H1 (cell line): ENCODE data around the gene TMEM273. TPM values are rescaled to one million over a fixed set of nuclear protein-coding genes. Genes with fewer than 3 reads are reported as not detected.

ENCODE experiments used
- CTCF ChIA-PET: fragments of 300-600 bp; sonication (Branson Sonifier 250); formaldehyde crosslinking; loops from one replicate; lab custom pipeline; 2021; ENCODE audit not compliant: partially characterized antibody; lab: Charles Lee
- POLR2A ChIA-PET: fragments of 300-600 bp; sonication (Branson Sonifier 250); formaldehyde crosslinking; loops from one replicate; lab custom pipeline; 2021; ENCODE audit warnings: inconsistent platforms; ENCODE audit not compliant: partially characterized antibody; lab: Charles Lee
- DNase-seq, 2 experiments: peaks; one replicate each; pipeline versions ENCODE4 v3.0.0 to v3.0.0-alpha.2; 2010 to 2022; ENCODE audit warnings: low spot score in 2 of 2, low read depth in 1 of 2, mixed read lengths in 1 of 2
- FAIRE-seq: peaks from 2 replicates; lab custom pipeline; 2011; peaks lifted over from hg19 to GRCh38; lab: Jason Lieb, UNC
- H2AFZ ChIP-seq: 2 replicates; pipeline ENCODE4 v1.8.1; 2012; ENCODE audit warnings: low read length, inconsistent platforms
- H2AK5ac ChIP-seq: 2 replicates; pipeline ENCODE4 v1.6.1; 2013; ENCODE audit warnings: low read depth, low read length
- H2BK120ac ChIP-seq: replicated peaks from 2 replicates; pipeline ENCODE3; 2013; ENCODE audit warnings: low read depth, low read length, inconsistent platforms
- H2BK12ac ChIP-seq: 2 replicates; pipeline ENCODE4 v1.6.1; 2013; ENCODE audit warnings: low read depth, low read length
- H2BK15ac ChIP-seq: 2 replicates; pipeline ENCODE4 v1.6.1; 2013; ENCODE audit warnings: low read length
- H2BK20ac ChIP-seq: 2 replicates; pipeline ENCODE4 v1.6.1; 2013; ENCODE audit warnings: low read length
- H2BK5ac ChIP-seq: 2 replicates; pipeline ENCODE4 v1.6.1; 2013; ENCODE audit warnings: low read depth, low read length
- H3K14ac ChIP-seq: 2 replicates; pipeline ENCODE4 v1.6.1; 2013; ENCODE audit warnings: inconsistent platforms; ENCODE audit not compliant: insufficient read length
- H3K18ac ChIP-seq: 2 replicates; pipeline ENCODE4 v1.6.1; 2013; ENCODE audit warnings: low read length; ENCODE audit errors: extremely low read depth
- H3K23ac ChIP-seq: 2 replicates; pipeline ENCODE4 v1.6.1; 2013; ENCODE audit warnings: inconsistent platforms; ENCODE audit not compliant: insufficient read length
- H3K23me2 ChIP-seq: 2 replicates; pipeline ENCODE4 v1.6.1; 2013; ENCODE audit warnings: low read depth, low read length
- H3K27ac ChIP-seq: 2 replicates; pipeline ENCODE4 v1.6.1; 2011; ENCODE audit warnings: low read depth, low read length, inconsistent platforms
- H3K27me3 ChIP-seq, 4 experiments: replicated peaks in 1 of 4; 1 replicate in 1 of 4; 2 replicates in 3 of 4; pipeline versions ENCODE4 v1.6.1 to v1.8.1; 2011 to 2013; ENCODE audit warnings: low read length in 3 of 4, mild to moderate bottlenecking in 3 of 4, inconsistent platforms in 2 of 4, mixed read lengths in 2 of 4, moderate library complexity in 1 of 4; ENCODE audit not compliant: control insufficient read depth in 3 of 4, insufficient read depth in 3 of 4; ENCODE audit errors: extremely low read depth in 1 of 4
- H3K36me3 ChIP-seq, 4 experiments: 2 replicates each; pipeline versions ENCODE4 v1.6.1 to v1.8.1; 2011 to 2013; ENCODE audit warnings: mild to moderate bottlenecking in 4 of 4, low read length in 3 of 4, moderate library complexity in 2 of 4, control low read depth in 1 of 4, inconsistent platforms in 1 of 4; ENCODE audit not compliant: insufficient read depth in 4 of 4, control insufficient read depth in 2 of 4
- H3K4ac ChIP-seq: replicated peaks from 2 replicates; pipeline ENCODE3; 2013; ENCODE audit warnings: low read length, low read depth, mixed read lengths, inconsistent platforms; ENCODE audit not compliant: insufficient read length
- H3K4me1 ChIP-seq, 4 experiments: replicated peaks in 1 of 4; 1 replicate in 1 of 4; 2 replicates in 3 of 4; pipeline versions ENCODE4 v1.6.1 to v1.8.1; 2011 to 2013; ENCODE audit warnings: low read length in 3 of 4, inconsistent platforms in 2 of 4, mixed read lengths in 1 of 4; ENCODE audit not compliant: insufficient read depth in 4 of 4, control insufficient read depth in 3 of 4
- H3K4me2 ChIP-seq, 2 experiments: 2 replicates each; pipeline versions ENCODE4 v1.6.1 to v1.8.1; 2011 to 2013; ENCODE audit warnings: low read depth in 2 of 2, low read length in 2 of 2, control low read depth in 1 of 2, inconsistent platforms in 1 of 2, mild to moderate bottlenecking in 1 of 2; ENCODE audit not compliant: insufficient read depth in 1 of 2
- H3K4me3 ChIP-seq, 4 experiments: fragments of 200-600, 300-600 bp in 1 of 4; sonication (generic), shearing (Covaris generic), sonication (Bioruptor Twin) in 1 of 4; 2 replicates each; pipeline versions ENCODE4 v1.5.1 to v1.8.1; 2011 to 2016; ENCODE audit warnings: low read length in 4 of 4, low read depth in 3 of 4, control low read depth in 2 of 4, inconsistent platforms in 2 of 4, mild to moderate bottlenecking in 2 of 4, mixed read lengths in 1 of 4, moderate library complexity in 1 of 4; ENCODE audit not compliant: insufficient read depth in 2 of 4; ENCODE audit errors: extremely low read depth in 1 of 4
- H3K56ac ChIP-seq: replicated peaks from 2 replicates; pipeline ENCODE3; 2013; ENCODE audit warnings: low read depth, mild to moderate bottlenecking, mixed read lengths, low read length, inconsistent platforms; ENCODE audit not compliant: insufficient read length
- H3K79me1 ChIP-seq: 2 replicates; pipeline ENCODE4 v1.6.1; 2013; ENCODE audit warnings: low read depth, low read length, control low read depth
- H3K79me2 ChIP-seq, 2 experiments: 2 replicates each; pipeline versions ENCODE4 v1.6.1 to v1.8.1; 2012 to 2013; ENCODE audit warnings: low read length in 2 of 2, mild to moderate bottlenecking in 2 of 2, inconsistent platforms in 1 of 2; ENCODE audit not compliant: insufficient read depth in 2 of 2, control insufficient read depth in 1 of 2
- H3K9ac ChIP-seq, 4 experiments: replicated peaks in 1 of 4; 1 replicate in 1 of 4; 2 replicates in 3 of 4; pipeline versions ENCODE4 v1.6.1 to v1.8.1; 2011 to 2013; ENCODE audit warnings: low read depth in 3 of 4, low read length in 3 of 4, control low read depth in 2 of 4, mild to moderate bottlenecking in 2 of 4, moderate library complexity in 2 of 4, inconsistent platforms in 1 of 4; ENCODE audit errors: extremely low read depth in 1 of 4
- H3K9me3 ChIP-seq, 2 experiments: 2 replicates each; pipeline versions ENCODE4 v1.6.1 to v1.8.1; 2012 to 2013; ENCODE audit warnings: mild to moderate bottlenecking in 2 of 2, moderate library complexity in 2 of 2, control low read depth in 1 of 2, inconsistent platforms in 1 of 2, low read depth in 1 of 2, low read length in 1 of 2, mixed read lengths in 1 of 2; ENCODE audit not compliant: insufficient read depth in 2 of 2
- H4K20me1 ChIP-seq, 2 experiments: replicated peaks in 1 of 2; 2 replicates each; pipeline versions ENCODE3 to v1.8.1; 2011 to 2013; ENCODE audit warnings: inconsistent platforms in 2 of 2, low read length in 2 of 2, mild to moderate bottlenecking in 1 of 2; ENCODE audit not compliant: insufficient read depth in 2 of 2, control insufficient read depth in 1 of 2
- H4K5ac ChIP-seq: 2 replicates; pipeline ENCODE4 v1.6.1; 2013; ENCODE audit warnings: low read length, low read depth, mixed read lengths, inconsistent platforms; ENCODE audit not compliant: insufficient read length
- H4K8ac ChIP-seq: 2 replicates; pipeline ENCODE4 v1.8.0; 2013; ENCODE audit warnings: mild to moderate bottlenecking, moderate library complexity, low read length, inconsistent platforms; ENCODE audit not compliant: insufficient read depth; ENCODE audit errors: extremely low read depth
- H4K91ac ChIP-seq: replicated peaks from 2 replicates; pipeline ENCODE3; 2013; ENCODE audit warnings: low read length, mixed read lengths, inconsistent platforms; ENCODE audit not compliant: insufficient read length
- ATF2 ChIP-seq: IDR thresholded peaks from 2 replicates; pipeline ENCODE4 v1.6.1; 2012; ENCODE audit warnings: low read length, inconsistent platforms
- CEBPB ChIP-seq: IDR thresholded peaks from 2 replicates; pipeline ENCODE4 v1.6.1; 2012; ENCODE audit warnings: low read depth, low read length
- E2F6 ChIP-seq: IDR thresholded peaks from 2 replicates; pipeline ENCODE4 v1.6.1; 2012; ENCODE audit warnings: inconsistent platforms
- MAFK ChIP-seq: IDR thresholded peaks from 2 replicates; pipeline ENCODE4 v1.6.1; 2012; ENCODE audit warnings: low read depth, mild to moderate bottlenecking, improper control_type of control experiment, low read length
- RBBP5 ChIP-seq: IDR thresholded peaks from 2 replicates; pipeline ENCODE4 v1.7.1; 2012; ENCODE audit warnings: low read depth, mild to moderate bottlenecking, inconsistent platforms, low read length, moderate library complexity, borderline replicate concordance
- RNF2 ChIP-seq: fragments of 200-900, 300-1000 bp; sonication (generic); IDR thresholded peaks from 2 replicates; pipeline ENCODE4 v1.7.1; 2016; ENCODE audit warnings: borderline replicate concordance, low read depth, mild to moderate bottlenecking, antibody characterized with exemption, low read length; ENCODE audit not compliant: poor library complexity, severe bottlenecking; ENCODE audit errors: missing control alignments
- SIRT6 ChIP-seq: IDR thresholded peaks from one replicate; pipeline ENCODE4 v1.7.1; 2012; ENCODE audit warnings: low read length, inconsistent platforms
- SP1 ChIP-seq: IDR thresholded peaks from 2 replicates; pipeline ENCODE4 v1.6.1; 2011; ENCODE audit warnings: low read depth, low read length
- YY1 ChIP-seq: IDR thresholded peaks from 2 replicates; pipeline ENCODE4 v1.6.1; 2011; ENCODE audit warnings: low read depth, mild to moderate bottlenecking, low read length
- WGBS, 2 experiments: shearing (Covaris generic) in 1 of 2; methylation state at CpG; one replicate each; pipeline versions ENCODE4 v1.1.6 to v1.1.7; 2013 to 2015; ENCODE audit warnings: low lambda C conversion rate in 2 of 2, mixed read lengths in 2 of 2, inconsistent platforms in 1 of 2, low coverage in 1 of 2, missing lambda C conversion rate in 1 of 2; ENCODE audit not compliant: insufficient replicate concordance in 2 of 2, insufficient coverage in 1 of 2, insufficient read length in 1 of 2; ENCODE audit errors: extremely low coverage in 1 of 2, missing lambda C conversion rate in 1 of 2; 5-methylcytosine and 5-hydroxymethylcytosine counted together
- polyA plus RNA-seq, 7 experiments: library from polyadenylated mRNA; depleted of rRNA in 3 of 7; stranded (reverse) in 5 of 7; unstranded in 2 of 7; fragments of >200 nt in 5 of 7; fragments of 200-250 nt in 2 of 7; gene quantifications; 1 replicate in 5 of 7; 2 replicates in 1 of 7; 4 replicates in 1 of 7; pipeline versions ENCODE4 v1.2.1 to v1.2.3, GENCODE V29; 2011 to 2013; ENCODE audit warnings: missing spikeins in 2 of 7, mixed read lengths in 2 of 7
- total RNA-seq: library from RNA; stranded (reverse); fragmentation: NEBNext Ultra II Directional; extraction: Animal tissue kit (Norgen Biotek cat#: 25700); gene quantifications from 2 replicates; pipeline ENCODE4 v1.2.1, GENCODE V29; 2021
- TF ChIP-seq, protein P1 (sequence below): IDR thresholded peaks from 2 replicates; pipeline ENCODE4 v1.6.1; 2012; ENCODE audit warnings: inconsistent platforms

Gene TMEM273
- total and polyA plus RNA-seq, 2 of the 8 experiments (the other 6 are each of a cell fraction or from before 2014, with no cell fraction given), result not detected

DNA sequence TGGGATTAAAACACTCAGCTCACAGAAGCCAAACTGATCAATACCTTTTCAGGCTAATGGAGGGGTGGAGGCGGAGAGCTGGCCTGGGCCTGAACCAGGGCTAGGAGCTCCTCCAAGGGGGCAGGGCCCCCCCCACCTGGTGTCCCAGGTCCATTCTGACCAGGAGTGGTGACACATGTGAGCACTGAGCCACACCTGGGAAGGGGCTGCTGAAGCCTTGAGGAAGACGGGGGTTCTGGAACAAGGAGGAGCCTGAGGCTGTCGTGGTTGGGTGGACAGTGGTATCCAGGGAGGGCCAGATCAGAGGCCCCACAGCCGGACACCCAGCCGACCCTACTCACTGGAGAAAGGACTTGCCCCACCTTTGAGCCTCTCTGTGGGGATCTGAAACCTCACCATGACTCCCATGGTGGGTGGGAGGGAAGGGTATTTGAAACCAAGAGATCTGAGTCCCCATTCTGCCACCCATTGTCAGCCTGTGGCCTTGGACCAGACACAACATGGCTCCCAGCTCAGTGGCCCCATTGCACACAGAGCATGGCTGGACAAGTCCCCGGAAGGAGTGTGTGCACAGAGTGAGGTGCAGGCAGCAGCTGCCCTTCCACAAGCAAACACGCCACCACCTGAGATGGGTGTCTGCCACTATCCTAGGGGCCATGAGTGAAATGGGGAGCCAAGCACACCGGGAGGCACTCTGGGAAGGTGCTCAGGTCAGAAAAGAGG, 12.4 kb downstream of the TMEM273 start:
- Histone ChIP-seq H3K27ac (no peak overlapping the region), H3K36me3 (no peaks in the 10 kb centered on the region), H4K8ac (no peak overlapping the region; the same call in 1 of the 2 replicates), H3K14ac (no peak overlapping the region), H3K4ac (no peak overlapping the region), H3K79me1 (no peaks in the 10 kb centered on the region), H3K23ac (no peak overlapping the region), H2AFZ (no peak overlapping the region; the same call in 1 of the 2 replicates), H3K27me3 (no peaks in the 10 kb centered on the region), H2AK5ac (no peak overlapping the region; the same call in 1 of the 2 replicates), H4K5ac (no peak overlapping the region), H2BK120ac (no peak overlapping the region), H2BK20ac (no peak overlapping the region), H3K23me2 (no peaks in the 10 kb centered on the region), H2BK12ac (no peak overlapping the region), H3K4me1 (no peaks in the 10 kb centered on the region), H3K4me3 (no peak overlapping the region), H4K91ac (no peak overlapping the region), H4K20me1 (no peaks in the 10 kb centered on the region), H3K9ac (no peak overlapping the region), H2BK15ac (no peak overlapping the region), H3K79me2 (no peaks in the 10 kb centered on the region), H3K56ac (no peak overlapping the region), H3K4me2 (no peak overlapping the region), H3K18ac (no peak overlapping the region), H2BK5ac (no peak overlapping the region), H3K9me3 (no peaks in the 10 kb centered on the region)
- FAIRE-seq, result no peak
- ChIA-PET POLR2A (no interaction called here), CTCF (interaction anchor here (0.8 to 4.6 kb wide), 4 partner anchors 12 to 336 kb away, joined by 3 to 49 read pairs (median 4); no protein-coding TSS in a partner anchor)
- DNase-seq, result no peak
- WGBS, 2 experiments, result 91% methylated on average over 7 of the region's 8 CpGs; no CpG with 5 or more reads in 1 of the 2 experiments
- no peak for TF ChIP-seq YY1
- no peak for TF ChIP-seq SP1
- TF ChIP-seq, protein P1, sequence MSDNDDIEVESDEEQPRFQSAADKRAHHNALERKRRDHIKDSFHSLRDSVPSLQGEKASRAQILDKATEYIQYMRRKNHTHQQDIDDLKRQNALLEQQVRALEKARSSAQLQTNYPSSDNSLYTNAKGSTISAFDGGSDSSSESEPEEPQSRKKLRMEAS, result no peak
- no peak for TF ChIP-seq SIRT6
- no peak for TF ChIP-seq RNF2
- no peak for TF ChIP-seq ATF2
- no peak for TF ChIP-seq RBBP5
- TF ChIP-seq MAFK, result no peak
- TF ChIP-seq CEBPB, result no peak
- no peak for TF ChIP-seq E2F6
